ENCODE data around the gene PRKAR1B. TPM values are rescaled to one million over a fixed set of nuclear protein-coding genes. Genes with fewer than 3 reads are reported as not detected.

PRKAR1B gene
- total RNA-seq, 1 donor from 2014 or later: 39.5 TPM

- DNase-seq (ENCODE audit: low read depth in 2 of 2): peak; percentile 96 to 97
Measured at GRCh38 chr7:604001-604883, 122.8 kb downstream of the PRKAR1B start.

GRCh38 chr7:603152-603951 lies 123.7 kb downstream of the PRKAR1B start:
- no peak for DNase-seq (ENCODE audit: low read depth in 2 of 2)

GRCh38 chr7:602341-603141 lies 124.5 kb downstream of the PRKAR1B start:
- no peak for DNase-seq (ENCODE audit: low read depth in 2 of 2)

- DNase-seq (ENCODE audit: low read depth in 2 of 2): peak; percentile 65 to 73
Measured at GRCh38 chr7:601595-602340, 125.3 kb downstream of the PRKAR1B start.

GRCh38 chr7:601036-601594 lies 126.0 kb downstream of the PRKAR1B start:
- DNase-seq (ENCODE audit: low read depth in 2 of 2): no peak

- no peak for DNase-seq (ENCODE audit: low read depth in 2 of 2)
Measured at GRCh38 chr7:600149-601035, 126.7 kb downstream of the PRKAR1B start.

- DNase-seq (ENCODE audit: low read depth in 2 of 2): no peak
Measured at GRCh38 chr7:598899-599298, 128.2 kb downstream of the PRKAR1B start.

- DNase-seq (ENCODE audit: low read depth in 2 of 2): no peak
Measured at GRCh38 chr7:597348-598178, 129.5 kb downstream of the PRKAR1B start.

GRCh38 chr7:596819-597182 lies 130.3 kb downstream of the PRKAR1B start:
- DNase-seq (ENCODE audit: low read depth in 2 of 2): no peak

GRCh38 chr7:596071-596818 lies 130.8 kb downstream of the PRKAR1B start:
- no peak for DNase-seq (ENCODE audit: low read depth in 2 of 2)

GRCh38 chr7:595621-596010 lies 131.5 kb downstream of the PRKAR1B start:
- DNase-seq (ENCODE audit: low read depth in 2 of 2): no peak

- no peak for DNase-seq (ENCODE audit: low read depth in 2 of 2)
Measured at GRCh38 chr7:594920-595620, 132.0 kb downstream of the PRKAR1B start.

- no peak for DNase-seq (ENCODE audit: low read depth in 2 of 2)
Measured at GRCh38 chr7:594212-594913, 132.7 kb downstream of the PRKAR1B start.

- DNase-seq (ENCODE audit: low read depth in 2 of 2): no peak
Measured at GRCh38 chr7:593324-594115, 133.6 kb downstream of the PRKAR1B start.

GRCh38 chr7:591856-592628 lies 135.0 kb downstream of the PRKAR1B start:
- no peak for DNase-seq (ENCODE audit: low read depth in 2 of 2)

All from dermis microvascular lymphatic vessel endothelial cell (primary cell).